Coronary artery (tissue), 2 donors: Measurements from ENCODE around the gene TMEM53.
"Not testable (repeated sequence)": the region's sequence is repeated elsewhere in the genome, so short reads cannot be mapped to it uniquely, and the experiment has no call there.

Source experiments
- DNase-seq: peaks from one replicate; pipeline ENCODE4 v3.0.0-alpha.2; 2017; ENCODE audit warnings: low spot score
- H3K27ac ChIP-seq, 2 donors: fragments of 200-600 bp; sonication (generic); one replicate each; pipeline ENCODE4 v1.5.1; 2016 to 2019
- H3K4me3 ChIP-seq: fragments of 200-600 bp; sonication (generic); 2 replicates; pipeline ENCODE4 v1.5.1; 2016; ENCODE audit warnings: mild to moderate bottlenecking, moderate library complexity
- TF ChIP-seq, protein P1 (sequence below): fragments of 200-600 bp; sonication (generic); IDR thresholded peaks from one replicate; pipeline ENCODE4 v1.5.1; 2019; ENCODE audit warnings: antibody characterized with exemption

The TMEM53 gene

DNA sequence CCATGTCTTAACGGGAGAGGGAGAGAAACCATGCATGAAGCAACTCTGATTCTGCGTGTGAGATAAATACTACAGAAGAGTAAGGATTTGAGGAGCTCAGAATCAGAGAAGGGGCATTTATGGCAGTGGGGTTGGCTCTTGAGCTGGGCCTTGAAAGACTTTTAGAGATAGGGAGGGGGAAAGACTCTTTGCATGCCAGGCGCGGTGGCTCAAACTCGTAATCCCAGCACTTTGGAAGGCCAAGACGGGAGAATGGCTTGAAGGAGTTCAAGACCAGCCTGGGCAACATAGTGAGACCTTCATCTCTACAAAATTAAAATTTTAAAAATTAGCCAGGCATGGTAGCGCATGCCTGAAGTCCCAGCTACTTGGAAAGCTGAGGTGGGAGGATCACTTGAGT lies 905 bp upstream of the TMEM53 start:
- DNase-seq: no peak
- Histone ChIP-seq H3K27ac (peak overlapping the region; percentile 95 to 97), H3K4me3 (peak overlapping the region; percentile 81)
- TF ChIP-seq, protein P1, sequence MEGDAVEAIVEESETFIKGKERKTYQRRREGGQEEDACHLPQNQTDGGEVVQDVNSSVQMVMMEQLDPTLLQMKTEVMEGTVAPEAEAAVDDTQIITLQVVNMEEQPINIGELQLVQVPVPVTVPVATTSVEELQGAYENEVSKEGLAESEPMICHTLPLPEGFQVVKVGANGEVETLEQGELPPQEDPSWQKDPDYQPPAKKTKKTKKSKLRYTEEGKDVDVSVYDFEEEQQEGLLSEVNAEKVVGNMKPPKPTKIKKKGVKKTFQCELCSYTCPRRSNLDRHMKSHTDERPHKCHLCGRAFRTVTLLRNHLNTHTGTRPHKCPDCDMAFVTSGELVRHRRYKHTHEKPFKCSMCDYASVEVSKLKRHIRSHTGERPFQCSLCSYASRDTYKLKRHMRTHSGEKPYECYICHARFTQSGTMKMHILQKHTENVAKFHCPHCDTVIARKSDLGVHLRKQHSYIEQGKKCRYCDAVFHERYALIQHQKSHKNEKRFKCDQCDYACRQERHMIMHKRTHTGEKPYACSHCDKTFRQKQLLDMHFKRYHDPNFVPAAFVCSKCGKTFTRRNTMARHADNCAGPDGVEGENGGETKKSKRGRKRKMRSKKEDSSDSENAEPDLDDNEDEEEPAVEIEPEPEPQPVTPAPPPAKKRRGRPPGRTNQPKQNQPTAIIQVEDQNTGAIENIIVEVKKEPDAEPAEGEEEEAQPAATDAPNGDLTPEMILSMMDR: no peak

- H3K4me3 ChIP-seq: peak overlapping the region; percentile 81
- TF ChIP-seq, protein P1: no peak
- DNase-seq: no peak
- H3K27ac ChIP-seq: peak overlapping the region; percentile 95 to 97
Observed at GRCh38 chr1:44673675-44674112, 587 bp downstream of the TMEM53 start.

DNA sequence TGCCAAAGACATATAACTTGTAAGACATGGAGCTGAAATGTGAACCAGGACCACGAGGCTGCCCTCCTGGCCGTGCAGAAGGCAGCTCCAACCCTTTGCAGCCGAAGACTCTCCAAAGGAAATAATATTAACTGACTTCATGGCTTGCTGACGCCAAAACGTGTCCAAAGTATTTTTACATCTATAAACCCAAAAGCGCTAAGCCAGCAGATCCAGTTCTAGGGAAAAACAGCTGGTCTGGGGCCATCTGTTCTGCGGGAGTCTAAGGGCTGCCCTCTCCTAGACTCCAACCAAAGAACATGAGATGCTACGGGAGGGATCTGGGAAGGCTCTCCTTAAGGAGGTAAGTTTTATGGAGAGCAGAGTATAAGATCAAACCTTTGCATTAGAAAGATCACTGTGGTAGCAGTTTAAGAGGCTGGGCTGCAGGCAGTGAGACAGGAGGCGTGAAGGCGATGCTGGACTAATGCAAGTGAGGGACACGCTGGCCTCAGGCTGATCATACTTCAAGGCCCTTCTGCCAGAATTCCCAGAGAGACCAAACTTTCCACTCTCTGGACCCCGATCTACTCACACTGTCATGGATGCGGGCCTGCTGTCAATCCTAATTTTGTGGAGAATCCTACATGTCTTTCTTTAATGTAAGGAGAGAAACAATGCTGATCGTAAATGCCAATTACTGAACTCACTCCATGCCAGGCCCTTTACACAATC lies 1.2 kb downstream of the TMEM53 start:
- Histone ChIP-seq H3K4me3 (peak overlapping the region; percentile 81), H3K27ac (peak overlapping the region; percentile 95 to 97)
- peak; percentile 70 for DNase-seq
- TF ChIP-seq, protein P1: no peak

- Histone ChIP-seq H3K27ac (peak overlapping the region in 1 of 2 donors; percentile 97), H3K4me3 (no peak overlapping the region)
- TF ChIP-seq, protein P1: no peak
- DNase-seq: peak; percentile 70
Observed at GRCh38 chr1:44672254-44672955, 1.9 kb downstream of the TMEM53 start.

GRCh38 chr1:44670751-44671640 lies 3.3 kb downstream of the TMEM53 start:
- no peak overlapping the region for H3K27ac ChIP-seq
- peak; percentile 19 for DNase-seq

DNA sequence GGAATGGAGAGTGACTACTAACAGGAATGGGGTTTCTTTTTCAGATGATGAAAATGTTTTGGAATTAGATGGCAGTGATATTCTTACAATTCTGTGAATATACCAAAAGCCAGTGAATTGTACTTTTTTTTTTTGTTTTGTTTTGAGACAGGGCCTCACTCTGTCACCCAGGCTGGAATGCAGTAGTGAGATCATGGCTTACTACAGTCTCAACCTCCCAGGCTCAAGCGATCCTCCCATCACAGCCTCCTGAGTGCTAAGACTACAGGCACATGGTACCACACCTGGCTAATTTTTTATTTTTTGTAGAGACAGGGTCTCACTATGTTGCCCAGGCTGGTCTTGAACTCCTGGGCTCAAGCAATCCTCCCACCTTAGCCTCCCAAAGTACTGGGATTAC lies 7.6 kb downstream of the TMEM53 start:
- DNase-seq, H3K4me3 ChIP-seq, H3K27ac ChIP-seq: not testable (repeated sequence)

More at GRCh38 chr1:44670751-44671640, 3.3 kb downstream of the TMEM53 start:
- TF ChIP-seq, protein P1: no peak
- H3K4me3 ChIP-seq: no peak overlapping the region
